T-helper 1 cell treated with Interleukin-12 subunit alpha and Interleukin-12 subunit beta and Interleukin-4 antibody, amounts not matched to agents 30 μg/mL and 1 μg/mL, for 36 hours (primary cell): ENCODE data around the gene NDUFA13.
A peak's percentile ranks its signal among the peaks of the same experiment; 100 is the strongest.

Source experiments
- H3K27ac Mint-ChIP-seq: one replicate; pipeline ENCODE4 v1.8.0; 2021; ENCODE audit warnings: mild to moderate bottlenecking, mixed read lengths
- H3K27me3 Mint-ChIP-seq: one replicate; pipeline ENCODE4 v1.8.0; 2021; ENCODE audit warnings: low read depth, mixed read lengths
- H3K36me3 Mint-ChIP-seq: one replicate; pipeline ENCODE4 v1.8.0; 2021; ENCODE audit warnings: low read depth, mixed read lengths
- H3K4me1 Mint-ChIP-seq: one replicate; pipeline ENCODE4 v1.8.0; 2021; ENCODE audit warnings: low read depth, mixed read lengths
- H3K4me3 Mint-ChIP-seq: one replicate; pipeline ENCODE4 v1.8.0; 2021; ENCODE audit warnings: mild to moderate bottlenecking, moderate library complexity, mixed read lengths
- H3K9me3 Mint-ChIP-seq: one replicate; pipeline ENCODE4 v1.8.0; 2021; ENCODE audit warnings: mixed read lengths

Gene NDUFA13

DNA sequence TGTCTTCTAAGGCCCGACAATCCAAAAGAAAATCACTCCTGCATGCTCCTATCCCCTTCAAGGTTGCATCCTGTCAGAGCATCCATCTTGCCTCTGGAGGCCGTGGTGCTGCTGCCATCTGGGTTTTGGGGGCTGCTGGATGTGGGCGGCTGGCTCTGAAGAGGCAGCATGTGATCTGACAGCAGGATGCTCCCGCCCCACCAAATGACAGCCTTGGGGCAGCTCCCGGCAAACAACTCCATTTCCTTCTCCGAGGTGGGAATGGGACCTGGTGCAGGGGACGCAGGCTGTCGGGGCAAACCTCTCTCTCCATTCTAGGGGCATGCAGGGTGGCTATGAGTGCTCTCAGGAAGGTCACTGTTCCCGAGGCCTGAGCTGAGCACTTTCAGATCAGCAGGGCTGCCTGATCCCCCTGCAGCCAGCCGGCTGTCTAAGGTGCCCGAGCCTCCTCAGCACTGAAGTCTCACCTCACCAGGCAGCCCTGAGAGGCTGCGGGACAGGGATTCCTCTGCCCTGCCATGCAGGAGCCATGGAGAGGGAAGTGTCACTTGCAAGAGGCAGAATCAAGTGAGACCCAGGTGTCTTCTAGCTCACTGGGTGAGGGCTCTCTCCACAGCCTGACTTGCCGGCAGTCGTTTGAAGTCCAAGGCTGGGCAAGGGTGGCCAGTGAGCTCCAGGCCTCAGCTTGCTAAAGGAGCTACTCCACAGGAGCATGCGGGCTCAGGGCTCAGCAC, 29.5 kb upstream of the NDUFA13 start:
- Mint-ChIP-seq H3K4me1 (peaks cover 27% of the 10 kb centered on the region), H3K27me3 (no peaks in the 10 kb centered on the region), H3K9me3 (no peaks in the 10 kb centered on the region), H3K36me3 (peaks cover 4% of the 10 kb centered on the region), H3K4me3 (no peak overlapping the region), H3K27ac (peak overlapping the region; percentile 15)

DNA sequence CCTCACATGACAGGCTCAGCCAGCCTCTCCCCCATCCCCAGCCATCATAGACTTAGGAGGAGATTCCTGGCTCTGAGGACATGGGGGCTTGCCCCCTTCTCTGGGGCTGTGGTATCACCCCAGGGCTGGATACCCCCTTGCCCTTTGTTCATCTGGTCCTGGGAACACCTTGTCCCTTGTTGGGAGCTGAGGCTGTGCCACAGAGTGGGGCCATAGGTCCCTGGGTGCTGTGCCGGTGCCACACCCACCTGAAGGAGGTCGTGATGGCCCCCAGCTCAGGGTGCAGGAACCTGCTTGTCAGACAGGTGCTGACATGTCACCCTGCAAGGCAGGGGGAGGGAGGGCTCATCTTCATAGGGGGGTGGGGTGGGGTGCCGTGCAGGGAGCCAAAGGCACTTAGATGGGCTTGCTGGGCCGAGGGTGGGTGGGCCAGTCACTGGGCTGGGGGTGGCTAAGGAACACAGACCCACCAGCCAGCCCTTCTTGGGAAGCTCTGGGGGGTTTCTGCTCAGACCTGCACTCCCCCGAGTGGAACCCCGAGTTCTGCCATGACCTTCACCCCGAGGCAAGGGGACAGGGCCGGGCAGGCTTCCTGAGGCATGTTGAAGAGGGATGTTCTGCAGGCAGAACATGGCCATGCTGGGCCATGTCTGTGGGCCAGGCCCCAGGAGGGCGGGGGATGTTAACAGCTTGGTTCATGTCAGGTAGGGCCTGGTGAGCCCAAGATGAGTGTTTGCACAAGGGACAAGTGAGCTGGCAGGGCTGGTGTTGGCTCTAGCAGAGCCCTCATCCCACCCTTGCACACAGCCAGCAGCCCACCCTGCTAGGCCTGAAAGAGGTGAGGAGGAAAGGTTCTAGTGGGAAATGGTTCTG, 28.7 kb upstream of the NDUFA13 start:
- Mint-ChIP-seq H3K4me1 (peaks cover 26% of the 10 kb centered on the region), H3K9me3 (no peaks in the 10 kb centered on the region), H3K27ac (peak overlapping the region; percentile 100), H3K36me3 (peaks cover 4% of the 10 kb centered on the region), H3K27me3 (no peaks in the 10 kb centered on the region), H3K4me3 (no peak overlapping the region)

DNA sequence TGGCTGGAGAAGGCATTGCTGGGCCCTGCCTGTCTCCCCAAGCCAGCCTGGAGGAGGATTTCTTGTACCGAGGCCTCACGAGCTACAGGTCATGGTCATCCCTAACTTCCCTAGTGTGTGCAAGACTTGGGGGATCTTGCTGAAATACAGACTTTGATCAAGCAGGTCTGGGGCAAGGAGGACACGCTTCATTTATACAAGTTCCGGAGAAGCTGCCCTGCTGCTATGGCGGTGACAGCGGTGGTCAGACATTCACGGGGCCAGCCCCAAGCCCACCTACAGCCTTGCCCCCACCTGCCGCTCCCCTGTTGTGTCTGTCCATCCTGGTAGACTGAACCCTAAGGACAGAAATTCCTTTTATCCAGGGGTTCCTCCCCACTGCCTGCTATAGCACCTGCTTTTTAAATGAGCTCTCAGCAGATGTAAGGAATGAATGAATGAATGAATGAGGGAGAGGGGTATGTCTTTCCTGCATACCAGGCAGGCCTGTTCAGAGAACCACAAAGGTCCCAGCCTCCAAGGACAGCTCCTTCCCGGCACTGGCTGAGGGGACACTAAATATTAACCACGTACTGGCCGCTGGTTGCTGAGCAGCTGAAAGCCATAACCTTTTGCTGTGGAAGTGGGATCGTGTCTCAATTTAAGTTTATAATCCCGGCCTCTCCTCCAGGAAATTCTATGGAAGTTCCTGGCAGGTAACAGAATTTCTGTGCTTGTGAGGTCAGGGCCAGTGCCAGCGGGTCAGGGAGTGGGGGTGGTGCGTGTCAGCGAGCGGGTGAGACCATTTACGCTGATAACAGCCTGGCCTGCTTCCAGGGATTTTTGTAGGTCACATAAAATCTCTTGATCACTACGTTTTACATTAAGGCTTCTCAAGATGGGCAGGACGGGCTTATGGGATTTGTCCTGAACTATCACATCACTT, 27.8 kb upstream of the NDUFA13 start:
- H3K4me3 Mint-ChIP-seq, result peak overlapping the region; percentile 75
- H3K27me3 Mint-ChIP-seq, result no peaks in the 10 kb centered on the region
- H3K36me3 Mint-ChIP-seq, result peaks cover 3% of the 10 kb centered on the region
- H3K27ac Mint-ChIP-seq, result peak overlapping the region; percentile 100
- H3K9me3 Mint-ChIP-seq, result no peaks in the 10 kb centered on the region
- H3K4me1 Mint-ChIP-seq, result peaks cover 26% of the 10 kb centered on the region

DNA sequence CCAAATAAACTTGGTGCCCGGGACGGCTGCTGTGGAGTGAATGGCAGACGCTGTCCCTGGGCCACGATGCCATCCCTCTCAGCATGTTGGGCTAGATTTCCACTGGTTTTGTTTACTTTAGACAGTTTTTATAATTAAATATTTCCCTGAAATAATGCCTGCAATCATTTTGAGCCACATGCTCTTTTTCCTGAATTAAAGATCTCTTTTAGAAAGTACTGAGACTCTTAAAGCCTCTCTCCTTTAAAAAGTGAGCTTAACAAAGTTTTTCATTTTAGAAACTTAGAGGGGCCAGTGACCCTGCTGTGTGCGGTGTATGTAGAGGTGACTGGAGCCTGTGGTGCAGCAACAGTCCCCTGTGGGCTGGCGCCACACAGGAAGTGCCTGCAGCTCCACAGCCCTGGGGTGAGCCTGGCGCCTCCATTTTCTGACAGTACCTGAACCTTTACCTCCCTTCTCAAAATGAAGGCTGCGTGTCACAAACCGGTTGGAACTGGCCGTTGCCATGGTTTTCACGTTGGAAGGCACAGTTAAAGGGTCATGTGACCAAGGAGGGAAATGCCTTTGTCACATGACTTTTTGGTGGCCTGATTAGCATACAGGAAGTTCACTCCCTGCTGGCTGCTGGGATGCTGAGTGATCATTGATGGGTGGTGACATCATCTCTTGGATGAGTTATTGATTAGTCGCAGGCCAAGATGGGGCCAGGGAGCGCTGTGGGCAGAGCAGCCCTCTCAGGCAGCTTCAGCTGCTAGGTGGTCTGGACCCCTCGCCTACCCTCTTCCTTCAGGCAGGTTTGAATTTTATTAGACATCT, 26.9 kb upstream of the NDUFA13 start:
- Mint-ChIP-seq H3K27me3 (no peaks in the 10 kb centered on the region), H3K36me3 (peaks cover 2% of the 10 kb centered on the region), H3K9me3 (no peaks in the 10 kb centered on the region)

DNA sequence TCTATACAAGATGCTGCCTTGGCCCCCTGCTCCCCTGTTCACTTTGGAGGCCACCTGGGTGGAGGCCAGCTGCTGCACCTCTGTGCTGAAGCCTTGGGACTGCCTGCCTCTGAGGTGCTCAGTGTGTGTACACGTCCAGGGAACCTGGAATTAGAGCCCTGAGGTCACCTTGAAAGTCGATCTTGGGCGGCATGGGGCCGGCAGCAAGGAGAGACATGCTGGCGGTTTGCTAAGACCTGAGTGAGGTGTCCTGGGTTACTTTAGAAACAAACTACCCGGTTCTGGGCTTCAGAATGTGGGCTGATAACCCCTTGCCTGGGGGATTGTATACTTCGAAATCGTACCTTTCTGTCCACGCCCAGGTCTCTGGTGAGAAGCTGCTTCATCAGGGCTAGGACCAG, 26.2 kb upstream of the NDUFA13 start:
- Mint-ChIP-seq H3K27ac (peak overlapping the region; percentile 100), H3K36me3 (peaks cover 6% of the 10 kb centered on the region), H3K4me1 (peaks cover 26% of the 10 kb centered on the region), H3K4me3 (peak overlapping the region; percentile 75), H3K9me3 (no peaks in the 10 kb centered on the region), H3K27me3 (no peaks in the 10 kb centered on the region)

More for the DNA sequence above, 26.9 kb upstream of the NDUFA13 start:
- peak overlapping the region; percentile 100 for H3K27ac Mint-ChIP-seq
- H3K4me3 Mint-ChIP-seq, result peak overlapping the region; percentile 75
- H3K4me1 Mint-ChIP-seq, result peaks cover 26% of the 10 kb centered on the region

DNA sequence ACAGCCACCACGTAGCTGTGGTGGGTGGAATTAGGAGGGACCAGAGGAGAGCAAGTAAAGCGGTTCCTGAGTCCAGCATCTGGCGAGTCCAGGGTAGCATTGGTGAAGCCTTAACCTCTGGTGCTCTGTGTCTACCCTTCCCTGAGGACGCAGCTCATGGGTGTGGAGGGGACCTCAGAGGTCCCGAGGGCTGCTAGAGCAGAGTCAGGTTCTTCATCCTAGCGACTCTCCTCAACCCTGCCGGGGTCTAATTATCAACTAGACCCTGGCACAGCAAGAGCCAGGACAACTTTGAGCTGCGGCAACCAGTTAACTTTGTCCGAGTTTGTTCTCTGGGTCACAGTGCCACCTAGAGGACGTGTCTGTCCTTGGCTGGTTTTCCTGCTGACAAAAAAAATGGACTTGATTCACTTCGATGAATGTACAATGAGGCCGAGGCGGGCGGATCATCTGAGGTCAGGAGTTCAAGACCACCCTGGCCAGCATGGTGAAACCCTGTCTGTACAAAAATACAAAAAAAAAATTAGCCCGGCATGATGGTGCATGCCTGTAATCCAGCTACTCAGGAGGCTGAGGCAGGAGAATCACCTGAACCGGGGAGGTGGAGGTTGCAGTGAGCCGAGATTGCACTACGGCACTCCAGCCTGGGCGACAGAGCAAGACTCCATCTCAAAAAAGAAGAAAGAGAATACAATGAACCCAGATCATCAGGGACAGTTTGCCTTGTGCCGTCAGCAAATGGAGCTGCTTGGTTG, 25.6 kb upstream of the NDUFA13 start:
- Mint-ChIP-seq H3K4me1 (peaks cover 26% of the 10 kb centered on the region), H3K4me3 (no peak overlapping the region), H3K9me3 (no peaks in the 10 kb centered on the region), H3K36me3 (peaks cover 9% of the 10 kb centered on the region), H3K27ac (peak overlapping the region; percentile 100), H3K27me3 (no peaks in the 10 kb centered on the region)

DNA sequence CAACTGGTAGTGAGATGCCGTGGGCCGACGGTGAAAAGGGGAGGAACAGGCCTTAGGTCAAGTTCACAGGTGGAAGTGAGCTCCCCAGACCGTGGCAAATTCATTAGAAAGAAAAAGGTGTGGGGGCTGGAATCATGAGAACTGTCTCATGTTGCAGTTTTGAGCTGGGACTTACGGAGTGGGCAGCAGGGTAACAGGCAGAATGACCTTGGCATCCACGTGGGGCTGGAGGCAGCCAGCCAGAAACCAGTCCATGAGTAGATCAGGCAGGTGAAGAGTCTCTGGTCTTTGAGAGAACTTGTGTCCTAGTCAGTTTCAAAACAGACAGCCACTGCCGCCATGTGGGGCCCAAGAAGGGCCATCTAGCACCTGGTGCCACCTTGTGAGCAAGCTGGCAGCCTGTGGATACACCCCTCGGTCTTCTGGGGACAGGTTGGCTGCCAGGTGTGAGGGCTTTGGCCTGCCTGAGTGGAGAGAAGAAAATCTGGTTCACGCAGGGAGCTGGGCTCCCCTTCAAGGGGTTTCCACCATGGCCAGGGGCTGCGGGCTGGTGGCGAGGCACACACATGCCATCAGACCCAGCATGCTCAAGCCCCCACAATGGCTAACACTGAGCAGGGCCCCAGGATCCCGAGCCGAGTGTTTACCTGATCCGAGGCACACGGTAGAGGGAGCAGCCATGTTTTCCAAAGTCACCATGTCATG, 24.6 kb upstream of the NDUFA13 start:
- Mint-ChIP-seq H3K4me1 (peaks cover 26% of the 10 kb centered on the region), H3K27ac (no peak overlapping the region), H3K27me3 (no peaks in the 10 kb centered on the region), H3K36me3 (peaks cover 10% of the 10 kb centered on the region), H3K9me3 (no peaks in the 10 kb centered on the region), H3K4me3 (no peak overlapping the region)

DNA sequence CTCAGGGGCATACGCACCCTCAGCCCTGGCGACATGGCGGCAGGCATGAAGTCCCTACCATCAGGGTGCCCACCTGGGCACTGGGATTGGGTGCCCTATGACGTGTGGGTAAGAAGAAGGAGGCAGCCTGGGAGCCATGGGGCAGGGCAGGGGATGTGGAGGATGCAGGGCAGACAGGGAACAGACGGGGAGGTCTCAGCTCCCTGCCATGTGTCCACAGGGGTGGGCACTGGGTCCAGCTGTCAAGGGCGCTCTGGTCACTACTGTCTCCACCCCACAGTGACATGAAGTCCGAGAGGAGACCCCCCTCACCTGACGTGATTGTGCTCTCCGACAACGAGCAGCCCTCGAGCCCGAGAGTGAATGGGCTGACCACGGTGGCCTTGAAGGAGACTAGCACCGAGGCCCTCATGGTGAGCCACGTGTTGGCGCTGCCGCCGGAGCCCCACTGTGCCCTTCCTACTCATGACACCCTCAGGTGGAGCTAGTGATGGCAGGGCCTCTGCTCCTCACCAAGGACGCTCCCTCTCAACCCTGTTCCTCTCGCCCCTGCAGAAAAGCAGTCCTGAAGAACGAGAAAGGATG, 23.9 kb upstream of the NDUFA13 start:
- Mint-ChIP-seq H3K27me3 (no peaks in the 10 kb centered on the region), H3K4me1 (peaks cover 26% of the 10 kb centered on the region), H3K4me3 (no peak overlapping the region), H3K36me3 (peaks cover 14% of the 10 kb centered on the region), H3K27ac (no peak overlapping the region), H3K9me3 (no peaks in the 10 kb centered on the region)

DNA sequence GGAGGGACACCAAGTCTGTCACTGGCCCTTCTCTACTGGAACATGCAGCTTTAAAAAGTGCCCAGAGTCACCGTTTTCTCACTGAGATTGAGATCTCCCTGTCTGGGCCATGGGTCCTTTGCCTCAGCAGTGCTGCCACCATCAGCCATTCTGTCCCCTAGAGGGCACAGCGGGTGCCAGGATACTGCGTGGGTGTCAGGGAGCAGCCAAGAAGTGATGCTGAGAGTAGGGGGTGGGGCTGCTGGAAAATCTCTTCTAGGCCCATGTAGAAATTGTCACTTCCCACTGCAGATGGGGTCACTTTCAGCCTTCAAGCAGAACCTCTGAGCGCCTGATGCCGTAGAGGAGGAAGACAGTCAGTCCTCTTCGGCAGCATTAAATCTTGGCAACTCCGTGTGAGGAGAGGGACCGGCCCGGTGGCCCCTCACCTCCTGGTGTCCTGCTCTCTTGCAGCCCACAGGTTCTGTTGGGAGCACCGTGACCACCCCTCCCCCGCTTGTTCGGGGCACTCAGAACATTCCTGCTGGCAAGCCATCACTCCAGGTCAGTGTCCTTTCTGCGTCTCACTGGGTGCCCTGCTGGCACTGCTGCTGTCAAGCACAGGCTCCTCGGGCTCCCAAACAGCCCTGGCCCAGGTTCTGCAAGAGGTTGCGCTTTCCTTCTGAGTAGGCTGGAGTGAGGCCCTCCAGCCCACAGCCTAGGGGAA, 22.0 kb upstream of the NDUFA13 start:
- Mint-ChIP-seq H3K4me3 (no peak overlapping the region), H3K27ac (no peak overlapping the region), H3K9me3 (no peaks in the 10 kb centered on the region), H3K36me3 (peaks cover 15% of the 10 kb centered on the region), H3K27me3 (no peaks in the 10 kb centered on the region), H3K4me1 (peaks cover 13% of the 10 kb centered on the region)

DNA sequence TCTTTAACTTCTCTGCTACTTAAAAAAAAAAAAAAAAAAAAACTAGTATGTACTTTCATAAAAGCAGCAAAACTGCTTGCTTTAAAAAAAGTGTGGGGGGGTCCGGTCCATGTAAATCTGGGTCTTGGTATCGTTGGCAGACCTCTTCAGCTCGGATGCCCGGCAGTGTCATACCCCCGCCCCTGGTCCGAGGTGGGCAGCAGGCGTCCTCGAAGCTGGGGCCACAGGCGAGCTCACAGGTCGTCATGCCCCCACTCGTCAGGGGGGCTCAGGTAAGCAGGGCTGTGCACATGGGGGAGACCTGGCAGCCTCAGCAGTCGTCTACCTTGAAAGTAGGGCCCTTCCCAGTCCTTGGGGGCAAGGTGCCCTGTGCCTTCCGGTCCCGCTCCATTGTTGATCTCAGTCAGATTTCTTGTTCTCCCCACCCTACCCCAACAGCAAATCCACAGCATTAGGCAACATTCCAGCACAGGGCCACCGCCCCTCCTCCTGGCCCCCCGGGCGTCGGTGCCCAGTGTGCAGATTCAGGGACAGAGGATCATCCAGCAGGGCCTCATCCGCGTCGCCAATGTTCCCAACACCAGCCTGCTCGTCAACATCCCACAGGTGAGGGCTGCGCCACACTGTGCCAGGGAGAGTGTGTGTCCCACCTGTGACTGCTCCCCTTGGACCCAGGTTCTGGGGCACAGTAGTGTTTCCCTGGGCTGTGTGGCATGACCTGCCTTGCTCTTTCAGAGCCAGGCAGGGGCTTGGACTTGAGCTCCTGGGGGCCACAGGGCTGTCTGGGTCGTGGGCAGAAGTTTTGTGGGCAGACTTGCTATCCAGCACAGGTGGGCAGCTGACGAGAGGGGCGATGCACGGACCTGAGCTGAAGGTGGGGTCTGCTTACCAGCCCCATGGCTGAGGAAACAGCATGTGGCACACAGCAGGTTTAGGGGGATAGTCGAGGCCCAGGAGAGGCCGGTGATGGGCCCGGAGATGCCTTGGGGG, 20.1 kb upstream of the NDUFA13 start:
- Mint-ChIP-seq H3K27ac (no peak overlapping the region), H3K4me3 (no peak overlapping the region), H3K27me3 (no peaks in the 10 kb centered on the region), H3K36me3 (peaks cover 18% of the 10 kb centered on the region), H3K9me3 (no peaks in the 10 kb centered on the region), H3K4me1 (no peaks in the 10 kb centered on the region)

DNA sequence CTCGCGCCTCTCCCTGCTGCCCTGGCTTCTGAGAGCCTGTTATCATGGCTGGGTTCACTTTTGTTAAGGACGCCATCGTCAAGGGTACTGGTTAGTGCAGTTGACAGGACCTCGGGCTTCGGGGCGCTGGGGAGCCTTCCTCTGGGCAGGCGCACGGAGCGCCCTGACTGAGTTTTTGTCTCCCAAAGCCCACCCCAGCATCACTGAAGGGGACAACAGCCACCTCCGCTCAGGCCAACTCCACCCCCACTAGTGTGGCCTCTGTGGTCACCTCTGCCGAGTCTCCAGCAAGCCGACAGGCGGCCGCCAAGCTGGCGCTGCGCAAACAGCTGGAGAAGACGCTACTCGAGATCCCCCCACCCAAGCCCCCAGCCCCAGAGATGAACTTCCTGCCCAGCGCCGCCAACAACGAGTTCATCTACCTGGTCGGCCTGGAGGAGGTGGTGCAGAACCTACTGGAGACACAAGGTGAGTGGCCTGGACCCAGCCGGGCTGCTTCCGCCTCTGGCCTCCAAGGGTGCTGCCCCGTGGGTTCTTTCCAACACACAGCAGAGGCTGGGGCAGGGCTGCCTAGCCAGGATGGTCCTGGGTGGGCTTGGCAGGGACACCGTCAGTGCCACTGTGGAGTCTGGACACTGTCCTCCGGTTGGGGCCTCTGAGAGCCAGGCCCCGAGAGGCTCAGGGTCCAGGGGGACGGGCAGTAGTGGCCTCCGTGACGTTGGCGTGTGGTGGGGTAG, 17.6 kb upstream of the NDUFA13 start:
- no peak overlapping the region for H3K27ac Mint-ChIP-seq
- no peak overlapping the region for H3K4me3 Mint-ChIP-seq
- H3K9me3 Mint-ChIP-seq, result no peaks in the 10 kb centered on the region
- peaks cover 31% of the 10 kb centered on the region for H3K36me3 Mint-ChIP-seq
- H3K4me1 Mint-ChIP-seq, result no peaks in the 10 kb centered on the region
- no peaks in the 10 kb centered on the region for H3K27me3 Mint-ChIP-seq
